AG09309 (cell line): Measurements from ENCODE around the gene KLHDC7A.

Source experiments
- DNase-seq: peaks from one replicate; pipeline ENCODE4 v3.0.0-alpha.2; 2010; ENCODE audit warnings: low read depth
- H3K4me3 ChIP-seq: 2 replicates; pipeline ENCODE4 v1.5.1; 2011; ENCODE audit warnings: mild to moderate bottlenecking, low read depth, low read length, moderate library complexity; ENCODE audit not compliant: control insufficient read depth
- TF ChIP-seq, protein P1 (sequence below): IDR thresholded peaks from 2 replicates; pipeline ENCODE4 v1.5.1; 2011; ENCODE audit warnings: mild to moderate bottlenecking, low read depth, low read length, inconsistent platforms; ENCODE audit not compliant: insufficient read depth, control insufficient read depth; ENCODE audit errors: missing control alignments

KLHDC7A gene

DNA sequence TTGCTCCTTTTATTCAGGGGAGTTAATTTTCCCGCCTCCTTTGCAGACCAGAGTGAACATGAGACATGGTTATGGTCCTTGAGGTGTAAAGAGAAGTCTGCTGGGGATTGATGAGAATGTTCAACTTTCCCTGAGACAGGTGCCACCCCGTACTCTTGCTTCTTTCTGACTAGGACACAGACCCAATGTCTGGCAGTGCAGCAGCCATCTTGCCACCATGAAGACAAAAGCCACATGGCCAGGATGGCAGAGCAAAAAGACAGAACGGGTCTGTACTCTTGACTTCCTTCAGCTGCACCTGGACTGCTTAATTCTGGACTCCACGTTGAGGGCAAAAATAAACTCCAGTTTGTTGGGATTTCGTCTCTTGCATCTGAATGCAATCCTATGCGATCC, 54.1 kb downstream of the KLHDC7A start:
- H3K4me3 ChIP-seq = no peak overlapping the region
- DNase-seq = no peak
- TF ChIP-seq, protein P1, sequence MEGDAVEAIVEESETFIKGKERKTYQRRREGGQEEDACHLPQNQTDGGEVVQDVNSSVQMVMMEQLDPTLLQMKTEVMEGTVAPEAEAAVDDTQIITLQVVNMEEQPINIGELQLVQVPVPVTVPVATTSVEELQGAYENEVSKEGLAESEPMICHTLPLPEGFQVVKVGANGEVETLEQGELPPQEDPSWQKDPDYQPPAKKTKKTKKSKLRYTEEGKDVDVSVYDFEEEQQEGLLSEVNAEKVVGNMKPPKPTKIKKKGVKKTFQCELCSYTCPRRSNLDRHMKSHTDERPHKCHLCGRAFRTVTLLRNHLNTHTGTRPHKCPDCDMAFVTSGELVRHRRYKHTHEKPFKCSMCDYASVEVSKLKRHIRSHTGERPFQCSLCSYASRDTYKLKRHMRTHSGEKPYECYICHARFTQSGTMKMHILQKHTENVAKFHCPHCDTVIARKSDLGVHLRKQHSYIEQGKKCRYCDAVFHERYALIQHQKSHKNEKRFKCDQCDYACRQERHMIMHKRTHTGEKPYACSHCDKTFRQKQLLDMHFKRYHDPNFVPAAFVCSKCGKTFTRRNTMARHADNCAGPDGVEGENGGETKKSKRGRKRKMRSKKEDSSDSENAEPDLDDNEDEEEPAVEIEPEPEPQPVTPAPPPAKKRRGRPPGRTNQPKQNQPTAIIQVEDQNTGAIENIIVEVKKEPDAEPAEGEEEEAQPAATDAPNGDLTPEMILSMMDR = no peak
